Measurements from ENCODE around the gene S100A7A.
A peak's percentile ranks its signal among the peaks of the same experiment; 100 is the strongest.
"Not testable (repeated sequence)": the region's sequence is repeated elsewhere in the genome, so short reads cannot be mapped to it uniquely, and the experiment has no call there.

Gene S100A7A

DNA sequence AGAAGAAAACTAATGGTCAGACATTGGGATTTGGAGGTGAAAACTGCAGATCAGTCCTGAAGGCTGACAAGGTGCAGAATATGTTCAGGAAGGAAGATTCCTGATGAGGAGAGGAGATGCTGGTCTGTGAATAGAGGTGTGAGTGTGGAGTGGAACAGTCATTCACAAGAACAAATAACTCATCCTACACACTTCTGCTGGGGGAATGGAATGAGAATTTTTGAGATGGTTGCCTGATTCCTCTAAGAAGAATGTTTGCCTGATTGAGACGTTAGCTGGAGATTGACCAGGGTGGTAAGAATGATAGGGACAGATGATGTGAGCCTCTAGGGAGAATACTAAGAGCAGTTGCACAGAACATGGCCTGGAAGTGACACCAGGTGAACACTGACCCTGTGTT lies 40.1 kb downstream of the S100A7A start:
- DNase-seq (ENCODE audit: low read depth in 2 of 2, low spot score in 1 of 2) = no peak

DNA sequence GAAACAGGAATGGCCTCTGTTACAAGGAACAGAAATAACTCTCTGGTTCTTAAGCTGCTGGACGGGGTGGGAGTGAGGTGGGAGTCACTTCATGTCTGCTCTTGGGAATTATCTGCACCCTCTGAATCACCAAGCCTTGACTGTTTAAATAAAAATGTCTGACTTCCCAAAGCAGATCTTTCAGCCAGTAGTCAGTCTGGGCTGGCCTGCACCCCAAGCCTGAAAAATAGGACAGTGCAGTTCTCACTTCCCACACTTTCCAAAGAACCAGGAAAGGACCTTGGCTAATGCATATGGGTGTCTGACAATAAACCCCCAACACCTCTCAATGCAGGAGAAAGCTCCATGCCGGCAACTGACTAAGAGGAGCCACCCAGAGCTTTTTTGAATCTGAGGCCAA lies 43.3 kb downstream of the S100A7A start:
- DNase-seq (ENCODE audit: low read depth in 2 of 2, low spot score in 1 of 2) = no peak

DNA sequence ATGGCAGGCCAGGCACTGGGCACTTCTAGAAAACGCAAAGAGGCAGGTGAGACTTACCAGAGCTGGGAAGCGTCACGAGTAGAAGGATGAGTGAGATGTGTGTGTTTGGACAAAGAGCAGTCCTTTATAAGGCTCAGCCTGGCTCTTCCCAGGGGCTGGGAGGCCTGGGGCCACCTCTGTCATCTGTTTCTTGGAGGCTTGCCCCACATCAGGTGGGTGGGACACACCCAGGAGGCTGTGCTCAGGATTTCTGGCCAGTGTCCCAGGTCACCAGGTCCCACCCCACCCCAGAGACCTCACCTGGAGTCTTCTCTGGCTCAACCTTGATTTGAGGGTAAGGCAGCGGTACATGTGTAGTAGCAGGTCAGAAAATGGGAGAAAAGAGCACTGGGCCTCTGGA lies 44.2 kb downstream of the S100A7A start, which contains the start of gene S100A7:
TSS of gene S100A7 (minus strand) at position 101 of the 400 bp plus-strand sequence. CDS start 1,638 bp downstream, outside the sequence.
- DNase-seq (ENCODE audit: low read depth in 2 of 2, low spot score in 1 of 2) = no peak

DNA sequence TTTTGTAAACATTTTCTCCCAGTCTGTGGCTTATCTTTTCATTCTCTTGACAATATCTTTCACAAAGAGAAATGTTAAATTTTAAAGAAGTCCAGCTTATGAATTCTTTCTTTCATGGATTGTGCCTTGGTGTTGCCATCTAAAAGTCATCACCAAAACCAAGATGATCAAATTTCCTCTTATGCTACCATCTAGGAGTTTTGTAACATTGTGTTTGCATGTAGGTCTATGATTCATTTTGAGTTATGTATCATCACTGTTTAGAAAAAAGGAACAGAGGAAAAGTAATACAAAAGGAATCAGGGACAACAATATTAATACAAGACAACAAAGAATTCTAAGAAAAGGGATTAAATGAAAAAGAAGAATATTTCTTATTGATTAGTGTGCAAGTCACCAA lies 46.4 kb downstream of the S100A7A start:
- not testable (repeated sequence) for DNase-seq (ENCODE audit: low read depth in 2 of 2, low spot score in 1 of 2)

DNA sequence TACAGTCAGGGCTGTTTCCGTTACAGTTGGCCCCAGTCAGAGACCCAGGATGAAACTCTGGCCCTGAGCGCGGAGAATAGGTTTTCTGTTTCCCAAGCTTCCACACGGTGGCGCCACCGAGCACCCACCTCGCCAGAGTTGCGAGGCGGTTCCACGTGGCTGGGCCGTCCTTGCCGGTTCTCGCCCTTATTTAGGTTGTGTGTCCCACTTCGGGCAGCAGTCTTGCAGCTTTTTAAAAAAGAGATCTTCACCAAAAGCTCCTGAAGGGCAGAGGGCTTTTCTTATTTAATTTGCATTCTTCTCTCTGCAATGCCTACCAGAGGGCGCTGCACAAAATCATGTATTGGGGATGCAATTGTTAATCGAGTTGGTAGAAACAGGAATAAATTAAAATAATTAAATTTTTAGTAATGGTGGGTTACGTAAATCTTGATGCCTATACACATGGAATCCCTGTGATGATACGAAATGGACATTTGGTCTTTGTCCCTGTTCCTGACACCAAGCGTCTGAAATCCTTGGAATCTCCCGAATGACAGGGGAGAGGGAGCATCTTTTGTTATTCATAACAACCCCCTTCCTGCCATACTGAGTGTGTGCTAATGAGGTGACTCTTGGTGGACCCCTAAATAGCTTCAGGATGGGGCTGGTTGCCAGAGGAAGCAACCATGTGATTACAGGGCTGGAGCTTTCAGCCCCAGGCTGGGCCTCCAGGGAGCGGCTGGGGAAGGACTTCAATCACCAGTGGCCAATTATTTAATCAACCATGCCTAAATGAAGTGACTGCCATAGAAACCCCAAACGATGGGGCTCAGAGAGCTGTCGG lies 49.7 kb downstream of the S100A7A start:
- peak; percentile 28 to 38 for DNase-seq (ENCODE audit: low read depth in 2 of 2, low spot score in 1 of 2)

DNA sequence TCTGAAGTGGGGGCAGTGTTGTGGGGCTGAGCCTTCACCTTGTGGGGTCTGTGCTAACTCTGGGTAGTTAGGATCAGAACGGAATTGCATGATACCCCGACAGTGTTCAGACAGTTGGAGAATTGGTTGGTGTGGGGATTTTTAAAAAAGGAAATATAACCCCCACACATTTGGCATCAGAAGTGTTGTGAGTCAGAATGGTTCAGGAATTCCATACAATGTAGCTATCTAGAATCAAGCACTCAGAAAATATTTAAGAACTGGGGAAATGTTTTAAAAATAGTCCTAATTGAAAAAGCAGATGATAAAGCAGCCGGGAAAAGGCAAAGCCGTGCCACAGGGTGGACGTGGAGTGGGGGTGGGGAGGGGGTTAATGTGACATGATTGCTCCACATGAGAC lies 50.6 kb downstream of the S100A7A start:
- no peak for DNase-seq (ENCODE audit: low read depth in 2 of 2, low spot score in 1 of 2)

DNA sequence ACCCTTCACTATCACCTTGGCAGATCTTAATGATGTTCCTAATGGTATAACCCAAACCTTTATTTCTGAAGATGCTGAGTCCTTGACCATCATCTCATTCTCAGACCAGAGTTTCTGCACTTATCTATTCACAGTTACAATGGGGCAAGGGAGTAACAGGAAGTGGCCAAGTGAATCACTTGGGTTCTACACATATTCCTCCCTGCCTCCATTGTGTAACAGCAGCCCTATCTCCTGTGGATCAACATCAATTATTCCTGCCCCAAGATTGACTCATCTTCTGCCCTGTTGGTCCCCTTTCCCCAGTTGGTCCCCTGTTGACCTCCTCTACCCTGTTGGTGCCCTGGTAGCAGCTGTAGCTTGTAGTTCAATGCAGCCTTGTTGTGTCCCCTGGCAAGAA lies 54.4 kb downstream of the S100A7A start:
- no peak for DNase-seq (ENCODE audit: low read depth in 2 of 2, low spot score in 1 of 2)

Measured in stimulated activated CD8-positive, alpha-beta memory T cell treated with anti-CD3 and anti-CD28 coated beads, Interleukin-4, amount 100 ng/mL, for 1 hour (primary cell).